Liver (tissue), 9 donors: ENCODE measurements around the gene EXOC8. TPM values are rescaled to one million over a fixed set of nuclear protein-coding genes. Genes with fewer than 3 reads are reported as not detected.

Experiments used
- DNase-seq: peaks from one replicate; pipeline ENCODE4 v3.0.0-alpha.2; 2017; ENCODE audit warnings: low spot score
- H3K27ac ChIP-seq, 2 donors: one replicate each; pipeline ENCODE4 v1.7.0; 2013; ENCODE audit warnings: inconsistent platforms in 2 of 2, low read length in 2 of 2, control low read depth in 1 of 2, low read depth in 1 of 2, mild to moderate bottlenecking in 1 of 2
- H3K27me3 ChIP-seq, 4 donors: one replicate each; pipeline versions ENCODE4 v1.6.1 to v1.7.0; 2013; ENCODE audit warnings: low read length in 3 of 4, inconsistent platforms in 1 of 4, mild to moderate bottlenecking in 1 of 4, moderate library complexity in 1 of 4; ENCODE audit not compliant: control insufficient read depth in 4 of 4, insufficient read depth in 4 of 4
- H3K36me3 ChIP-seq, 4 donors: one replicate each; pipeline versions ENCODE4 v1.6.1 to v1.7.0; 2013; ENCODE audit warnings: low read length in 3 of 4, mild to moderate bottlenecking in 3 of 4, low read depth in 1 of 4, moderate library complexity in 1 of 4; ENCODE audit not compliant: control insufficient read depth in 4 of 4, insufficient read depth in 3 of 4
- H3K4me1 ChIP-seq, 4 donors: one replicate each; pipeline versions ENCODE4 v1.6.1 to v1.7.0; 2013; ENCODE audit warnings: low read length in 3 of 4, mild to moderate bottlenecking in 3 of 4, moderate library complexity in 1 of 4; ENCODE audit not compliant: control insufficient read depth in 4 of 4, insufficient read depth in 4 of 4
- H3K4me3 ChIP-seq, 3 donors: one replicate each; pipeline versions ENCODE4 v1.6.1 to v1.7.0; 2013; ENCODE audit warnings: low read length in 3 of 3, control low read depth in 1 of 3, low read depth in 1 of 3, mild to moderate bottlenecking in 1 of 3
- H3K9ac ChIP-seq, 2 donors: one replicate each; pipeline ENCODE4 v1.7.0; 2013; ENCODE audit warnings: low read length in 2 of 2, mild to moderate bottlenecking in 2 of 2, moderate library complexity in 2 of 2, control low read depth in 1 of 2, low read depth in 1 of 2
- H3K9me3 ChIP-seq, 4 donors: one replicate each; pipeline versions ENCODE4 v1.6.1 to v1.7.0; 2013; ENCODE audit warnings: low read length in 3 of 4; ENCODE audit not compliant: control insufficient read depth in 4 of 4
- ATF3 ChIP-seq: IDR thresholded peaks from 2 replicates; pipeline ENCODE4 v1.6.1; 2016; ENCODE audit warnings: antibody characterized with exemption
- EGR1 ChIP-seq, 2 donors: IDR thresholded peaks; 2 replicates each; pipeline ENCODE4 v1.6.1; 2016 to 2018; ENCODE audit warnings: antibody characterized with exemption in 2 of 2, low read depth in 2 of 2
- FOXA1 ChIP-seq: IDR thresholded peaks from 2 replicates; pipeline ENCODE4 v1.6.1; 2016; ENCODE audit warnings: antibody characterized with exemption
- FOXA2 ChIP-seq: IDR thresholded peaks from 2 replicates; pipeline ENCODE4 v1.6.1; 2016; ENCODE audit warnings: antibody characterized with exemption
- GABPA ChIP-seq, 2 donors: IDR thresholded peaks in 1 of 2; conservative IDR thresholded peaks in 1 of 2; 2 replicates each; pipeline ENCODE4 v1.6.1; 2016; ENCODE audit warnings: antibody characterized with exemption in 2 of 2, mild to moderate bottlenecking in 1 of 2, moderate library complexity in 1 of 2
- HNF4A ChIP-seq, 2 donors: conservative IDR thresholded peaks; 2 replicates each; pipeline ENCODE4 v1.6.1; 2016; ENCODE audit warnings: antibody characterized with exemption in 2 of 2, mild to moderate bottlenecking in 2 of 2
- HNF4G ChIP-seq: IDR thresholded peaks from 2 replicates; pipeline ENCODE4 v1.6.1; 2016; ENCODE audit warnings: antibody characterized with exemption
- JUND ChIP-seq, 2 donors: IDR thresholded peaks; 2 replicates each; pipeline ENCODE4 v1.6.1; 2016; ENCODE audit warnings: antibody characterized with exemption in 2 of 2
- NR2F2 ChIP-seq: IDR thresholded peaks from 2 replicates; pipeline ENCODE4 v1.6.1; 2016; ENCODE audit warnings: antibody characterized with exemption
- RAD21 ChIP-seq, 2 donors: IDR thresholded peaks; 2 replicates each; pipeline ENCODE4 v1.6.1; 2016; ENCODE audit warnings: antibody characterized with exemption in 2 of 2, mild to moderate bottlenecking in 2 of 2
- REST ChIP-seq: IDR thresholded peaks from 2 replicates; pipeline ENCODE4 v1.6.1; 2016; ENCODE audit warnings: antibody characterized with exemption, mild to moderate bottlenecking
- RXRA ChIP-seq, 2 donors: IDR thresholded peaks; 2 replicates each; pipeline ENCODE4 v1.6.1; 2017 to 2018; ENCODE audit warnings: antibody characterized with exemption in 2 of 2, mild to moderate bottlenecking in 1 of 2
- SP1 ChIP-seq: IDR thresholded peaks from 2 replicates; pipeline ENCODE4 v1.6.1; 2018; ENCODE audit warnings: antibody characterized with exemption, mild to moderate bottlenecking
- TAF1 ChIP-seq: conservative IDR thresholded peaks from 2 replicates; pipeline ENCODE4 v1.6.1; 2016; ENCODE audit warnings: antibody characterized with exemption, mild to moderate bottlenecking
- YY1 ChIP-seq: IDR thresholded peaks from 2 replicates; pipeline ENCODE4 v1.6.1; 2016; ENCODE audit warnings: antibody characterized with exemption, mild to moderate bottlenecking
- WGBS: extraction: QIAGEN DNeasy Blood & Tissue Kit; methylation state at CpG from one replicate; pipeline ENCODE4 v1.1.7; 2013; 5-methylcytosine and 5-hydroxymethylcytosine counted together
- polyA plus RNA-seq, 2 donors: library from polyadenylated mRNA; stranded (reverse) in 1 of 2; unstranded in 1 of 2; fragments of 200-250 nt in 1 of 2; fragments of >200 nt in 1 of 2; fragmentation: Nextera tagmentation in 1 of 2; extraction: Ambion mirVana in 1 of 2; gene quantifications; one replicate each; pipeline versions ENCODE4 v1.2.1 to v1.2.3, GENCODE V29; 2013 to 2015
- total RNA-seq, 2 donors: library from RNA; depleted of rRNA; stranded (reverse); fragments of >200 nt; gene quantifications; one replicate each; pipeline ENCODE4 v1.2.3, GENCODE V29; 2014
- TF ChIP-seq, protein P1 (sequence below): IDR thresholded peaks from 2 replicates; pipeline ENCODE4 v1.6.1; 2016; ENCODE audit warnings: antibody characterized with exemption
- TF ChIP-seq, protein P2 (sequence below): fragments of 150-350 bp; IDR thresholded peaks from 2 replicates; pipeline ENCODE4 v1.5.1; 2017; ENCODE audit warnings: improper control_type of control experiment, low read depth, low read length; ENCODE audit not compliant: missing input control
- TF ChIP-seq, protein P3 (sequence below): IDR thresholded peaks from 2 replicates; pipeline ENCODE4 v1.6.1; 2016; ENCODE audit warnings: antibody characterized with exemption
- donor health status: healthy.
- donor health status: healthy.
- donor health status: healthy.
- donor health status: healthy.
- donor health status: healthy.

The EXOC8 gene
- total and polyA plus RNA-seq, 4 donors = 1.6 to 13.4 (median 7.5) TPM

DNA sequence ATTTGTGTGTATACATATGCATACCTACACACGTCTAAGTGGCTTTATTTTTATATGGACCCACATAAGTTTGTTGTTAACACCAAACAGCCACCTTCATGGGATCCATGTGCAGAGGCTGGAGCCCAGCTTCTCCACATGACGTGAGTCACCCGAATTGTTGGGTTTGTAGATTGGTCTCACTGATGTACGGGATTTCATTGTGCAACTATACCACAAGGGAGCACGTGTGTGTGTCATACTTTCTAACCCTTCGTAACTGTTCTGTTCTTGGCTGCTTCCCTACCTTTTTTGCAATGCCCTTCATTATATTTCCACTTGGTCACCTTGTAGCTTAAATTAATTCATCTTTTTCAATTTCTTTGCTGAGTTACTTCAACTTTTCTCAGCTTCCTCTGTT lies 21.5 kb upstream of the EXOC8 start:
- Histone ChIP-seq H3K4me3 (no peak overlapping the region), H3K9me3 (no peaks in the 10 kb centered on the region), H3K27me3 (no peaks in the 10 kb centered on the region), H3K9ac (no peak overlapping the region), H3K36me3 (peaks cover 0 to 4% (median 2%) of the 10 kb centered on the region in 4 donors), H3K4me1 (peaks cover 0 to 6% (median 2%) of the 10 kb centered on the region in 4 donors), H3K27ac (no peak overlapping the region)
- no peak for TF ChIP-seq REST
- no peak for TF ChIP-seq TAF1
- no peak for TF ChIP-seq HNF4G
- TF ChIP-seq ATF3 = no peak
- TF ChIP-seq FOXA1 = no peak
- no peak for TF ChIP-seq RAD21 (IDR thresholded peaks at IDR 0.05)
- no peak for TF ChIP-seq GABPA (IDR thresholded peaks at IDR 0.05 in 1 of 2, conservative IDR thresholded peaks at IDR 0.05 in 1 of 2)
- no peak for TF ChIP-seq HNF4A (conservative IDR thresholded peaks at IDR 0.05)
- TF ChIP-seq, protein P1, sequence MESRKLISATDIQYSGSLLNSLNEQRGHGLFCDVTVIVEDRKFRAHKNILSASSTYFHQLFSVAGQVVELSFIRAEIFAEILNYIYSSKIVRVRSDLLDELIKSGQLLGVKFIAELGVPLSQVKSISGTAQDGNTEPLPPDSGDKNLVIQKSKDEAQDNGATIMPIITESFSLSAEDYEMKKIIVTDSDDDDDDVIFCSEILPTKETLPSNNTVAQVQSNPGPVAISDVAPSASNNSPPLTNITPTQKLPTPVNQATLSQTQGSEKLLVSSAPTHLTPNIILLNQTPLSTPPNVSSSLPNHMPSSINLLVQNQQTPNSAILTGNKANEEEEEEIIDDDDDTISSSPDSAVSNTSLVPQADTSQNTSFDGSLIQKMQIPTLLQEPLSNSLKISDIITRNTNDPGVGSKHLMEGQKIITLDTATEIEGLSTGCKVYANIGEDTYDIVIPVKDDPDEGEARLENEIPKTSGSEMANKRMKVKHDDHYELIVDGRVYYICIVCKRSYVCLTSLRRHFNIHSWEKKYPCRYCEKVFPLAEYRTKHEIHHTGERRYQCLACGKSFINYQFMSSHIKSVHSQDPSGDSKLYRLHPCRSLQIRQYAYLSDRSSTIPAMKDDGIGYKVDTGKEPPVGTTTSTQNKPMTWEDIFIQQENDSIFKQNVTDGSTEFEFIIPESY = no peak
- TF ChIP-seq, protein P2, sequence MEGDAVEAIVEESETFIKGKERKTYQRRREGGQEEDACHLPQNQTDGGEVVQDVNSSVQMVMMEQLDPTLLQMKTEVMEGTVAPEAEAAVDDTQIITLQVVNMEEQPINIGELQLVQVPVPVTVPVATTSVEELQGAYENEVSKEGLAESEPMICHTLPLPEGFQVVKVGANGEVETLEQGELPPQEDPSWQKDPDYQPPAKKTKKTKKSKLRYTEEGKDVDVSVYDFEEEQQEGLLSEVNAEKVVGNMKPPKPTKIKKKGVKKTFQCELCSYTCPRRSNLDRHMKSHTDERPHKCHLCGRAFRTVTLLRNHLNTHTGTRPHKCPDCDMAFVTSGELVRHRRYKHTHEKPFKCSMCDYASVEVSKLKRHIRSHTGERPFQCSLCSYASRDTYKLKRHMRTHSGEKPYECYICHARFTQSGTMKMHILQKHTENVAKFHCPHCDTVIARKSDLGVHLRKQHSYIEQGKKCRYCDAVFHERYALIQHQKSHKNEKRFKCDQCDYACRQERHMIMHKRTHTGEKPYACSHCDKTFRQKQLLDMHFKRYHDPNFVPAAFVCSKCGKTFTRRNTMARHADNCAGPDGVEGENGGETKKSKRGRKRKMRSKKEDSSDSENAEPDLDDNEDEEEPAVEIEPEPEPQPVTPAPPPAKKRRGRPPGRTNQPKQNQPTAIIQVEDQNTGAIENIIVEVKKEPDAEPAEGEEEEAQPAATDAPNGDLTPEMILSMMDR = no peak
- no peak for TF ChIP-seq SP1
- no peak for TF ChIP-seq YY1
- TF ChIP-seq, protein P3, sequence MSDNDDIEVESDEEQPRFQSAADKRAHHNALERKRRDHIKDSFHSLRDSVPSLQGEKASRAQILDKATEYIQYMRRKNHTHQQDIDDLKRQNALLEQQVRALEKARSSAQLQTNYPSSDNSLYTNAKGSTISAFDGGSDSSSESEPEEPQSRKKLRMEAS = no peak
- no peak for TF ChIP-seq RXRA (IDR thresholded peaks at IDR 0.05)
- no peak for TF ChIP-seq EGR1 (IDR thresholded peaks at IDR 0.05; ENCODE audit: low read depth in 2 of 2)
- TF ChIP-seq JUND (IDR thresholded peaks at IDR 0.05) = no peak
- TF ChIP-seq NR2F2 = no peak
- TF ChIP-seq FOXA2 = no peak
- WGBS = 81% methylated on average over 6 of the region's 6 CpGs
- no peak for DNase-seq
